ENCODE data around the gene GPC1. TPM values are rescaled to one million over a fixed set of nuclear protein-coding genes. Genes with fewer than 3 reads are reported as not detected.

Gene GPC1
- total RNA-seq, 1 donor from 2014 or later = 88.0 TPM

GRCh38 chr2:240403396-240404104 lies 31.9 kb upstream of the GPC1 start:
- no peaks in the 10 kb centered on the region for H3K36me3 Mint-ChIP-seq

GRCh38 chr2:240404174-240404852 lies 31.1 kb upstream of the GPC1 start:
- TF ChIP-seq, protein P1, sequence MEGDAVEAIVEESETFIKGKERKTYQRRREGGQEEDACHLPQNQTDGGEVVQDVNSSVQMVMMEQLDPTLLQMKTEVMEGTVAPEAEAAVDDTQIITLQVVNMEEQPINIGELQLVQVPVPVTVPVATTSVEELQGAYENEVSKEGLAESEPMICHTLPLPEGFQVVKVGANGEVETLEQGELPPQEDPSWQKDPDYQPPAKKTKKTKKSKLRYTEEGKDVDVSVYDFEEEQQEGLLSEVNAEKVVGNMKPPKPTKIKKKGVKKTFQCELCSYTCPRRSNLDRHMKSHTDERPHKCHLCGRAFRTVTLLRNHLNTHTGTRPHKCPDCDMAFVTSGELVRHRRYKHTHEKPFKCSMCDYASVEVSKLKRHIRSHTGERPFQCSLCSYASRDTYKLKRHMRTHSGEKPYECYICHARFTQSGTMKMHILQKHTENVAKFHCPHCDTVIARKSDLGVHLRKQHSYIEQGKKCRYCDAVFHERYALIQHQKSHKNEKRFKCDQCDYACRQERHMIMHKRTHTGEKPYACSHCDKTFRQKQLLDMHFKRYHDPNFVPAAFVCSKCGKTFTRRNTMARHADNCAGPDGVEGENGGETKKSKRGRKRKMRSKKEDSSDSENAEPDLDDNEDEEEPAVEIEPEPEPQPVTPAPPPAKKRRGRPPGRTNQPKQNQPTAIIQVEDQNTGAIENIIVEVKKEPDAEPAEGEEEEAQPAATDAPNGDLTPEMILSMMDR (IDR thresholded peaks at IDR 0.05; ENCODE audit: unreplicated experiment) = no peak
- DNase-seq (ENCODE audit: low spot score in 2 of 2, unreplicated experiment in 2 of 2) = no peak
- no peaks in the 10 kb centered on the region for H3K36me3 Mint-ChIP-seq
- H3K27me3 Mint-ChIP-seq (ENCODE audit: low read depth) = no peaks in the 10 kb centered on the region
- no peak overlapping the region for H3K4me3 Mint-ChIP-seq
- no peak overlapping the region for H3K27ac Mint-ChIP-seq
- H3K9me3 Mint-ChIP-seq = no peaks in the 10 kb centered on the region
- H3K4me1 Mint-ChIP-seq = peaks cover 5% of the 10 kb centered on the region

More at GRCh38 chr2:240403396-240404104, 31.9 kb upstream of the GPC1 start:
- H3K27ac Mint-ChIP-seq = no peak overlapping the region
- peaks cover 5% of the 10 kb centered on the region for H3K4me1 Mint-ChIP-seq
- H3K9me3 Mint-ChIP-seq = no peaks in the 10 kb centered on the region
- DNase-seq (ENCODE audit: low spot score in 2 of 2, unreplicated experiment in 2 of 2) = no peak
- no peak overlapping the region for H3K4me3 Mint-ChIP-seq
- H3K27me3 Mint-ChIP-seq (ENCODE audit: low read depth) = no peaks in the 10 kb centered on the region
- TF ChIP-seq, protein P1 (IDR thresholded peaks at IDR 0.05; ENCODE audit: unreplicated experiment) = no peak

GRCh38 chr2:240405133-240405532 lies 30.3 kb upstream of the GPC1 start:
- TF ChIP-seq, protein P1 (IDR thresholded peaks at IDR 0.05; ENCODE audit: unreplicated experiment) = no peak
- Mint-ChIP-seq H3K27ac (no peak overlapping the region), H3K36me3 (no peaks in the 10 kb centered on the region), H3K4me3 (no peak overlapping the region), H3K9me3 (no peaks in the 10 kb centered on the region), H3K4me1 (peaks cover 5% of the 10 kb centered on the region), H3K27me3 (ENCODE audit: low read depth) (no peaks in the 10 kb centered on the region)
- DNase-seq (ENCODE audit: low spot score in 2 of 2, unreplicated experiment in 2 of 2) = no peak

GRCh38 chr2:240405684-240406313 lies 29.7 kb upstream of the GPC1 start:
- H3K4me3 Mint-ChIP-seq = no peak overlapping the region
- H3K36me3 Mint-ChIP-seq = no peaks in the 10 kb centered on the region
- TF ChIP-seq, protein P1 (IDR thresholded peaks at IDR 0.05; ENCODE audit: unreplicated experiment) = no peak
- H3K4me1 Mint-ChIP-seq = peaks cover 5% of the 10 kb centered on the region
- no peak overlapping the region for H3K27ac Mint-ChIP-seq
- DNase-seq (ENCODE audit: low spot score in 2 of 2, unreplicated experiment in 2 of 2) = no peak
- no peaks in the 10 kb centered on the region for H3K27me3 Mint-ChIP-seq (ENCODE audit: low read depth)
- no peaks in the 10 kb centered on the region for H3K9me3 Mint-ChIP-seq

DNA sequence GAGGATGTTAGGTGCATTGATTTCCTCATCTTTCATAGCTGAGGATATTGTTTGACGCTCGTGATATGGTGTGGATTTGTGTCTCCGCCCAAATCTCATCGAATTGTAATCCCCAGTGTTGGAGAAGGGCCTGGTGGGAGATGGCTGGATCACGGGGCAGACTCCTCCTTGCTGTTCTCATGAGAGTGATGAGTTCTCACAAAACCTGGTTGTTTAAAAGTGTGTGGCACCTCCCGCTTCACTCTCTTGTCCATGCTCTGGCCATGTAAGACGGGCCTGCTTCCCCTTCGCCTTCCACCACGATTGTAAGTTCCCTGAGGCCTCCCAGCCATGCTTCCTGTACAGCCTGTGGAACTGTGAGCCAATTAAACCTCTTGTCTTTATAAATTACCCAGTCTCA lies 28.4 kb upstream of the GPC1 start:
- TF ChIP-seq, protein P1 (IDR thresholded peaks at IDR 0.05; ENCODE audit: unreplicated experiment) = no peak
- DNase-seq (ENCODE audit: low spot score in 2 of 2, unreplicated experiment in 2 of 2) = no peak
- no peak overlapping the region for H3K27ac Mint-ChIP-seq
- peaks cover 7% of the 10 kb centered on the region for H3K4me1 Mint-ChIP-seq
- H3K36me3 Mint-ChIP-seq = no peaks in the 10 kb centered on the region
- no peak overlapping the region for H3K4me3 Mint-ChIP-seq
- no peaks in the 10 kb centered on the region for H3K27me3 Mint-ChIP-seq (ENCODE audit: low read depth)
- H3K9me3 Mint-ChIP-seq = no peaks in the 10 kb centered on the region

Data from mesothelial cell of epicardium (in vitro differentiated cells).